GM21528 (cell line): ENCODE data around the gene ZFP36L1.

ENCODE experiments used
- ATAC-seq: cut with Tn5 transposase; IDR thresholded peaks from one replicate; pipeline ENCODE4 v1.9.1; 2021; ENCODE audit warnings: mild to moderate bottlenecking, moderate library complexity; ENCODE audit not compliant: unreplicated experiment, low FRiP score

Gene ZFP36L1

GRCh38 chr14:68816943-68817430 is 24.1 kb upstream of the ZFP36L1 start:
- ATAC-seq = no peak

GRCh38 chr14:68816183-68816942 is 23.5 kb upstream of the ZFP36L1 start:
- peak; percentile 46 for ATAC-seq

- ATAC-seq = no peak
Observed at GRCh38 chr14:68815298-68816182, 22.7 kb upstream of the ZFP36L1 start.

GRCh38 chr14:68814539-68815297 is 21.9 kb upstream of the ZFP36L1 start:
- ATAC-seq = peak; percentile 41

GRCh38 chr14:68814238-68814538 is 21.3 kb upstream of the ZFP36L1 start:
- ATAC-seq = no peak

GRCh38 chr14:68813318-68813838 is 20.5 kb upstream of the ZFP36L1 start:
- no peak for ATAC-seq

GRCh38 chr14:68811171-68811570 is 18.3 kb upstream of the ZFP36L1 start:
- ATAC-seq = no peak

GRCh38 chr14:68810173-68811153 is 17.6 kb upstream of the ZFP36L1 start:
- ATAC-seq = no peak

- no peak for ATAC-seq
Observed at GRCh38 chr14:68809524-68809923, 16.7 kb upstream of the ZFP36L1 start.

- ATAC-seq = no peak
Observed at GRCh38 chr14:68808696-68809480, 16.0 kb upstream of the ZFP36L1 start.

- no peak for ATAC-seq
Observed at GRCh38 chr14:68807987-68808386, 15.1 kb upstream of the ZFP36L1 start.

GRCh38 chr14:68807148-68807600 is 14.3 kb upstream of the ZFP36L1 start:
- ATAC-seq = no peak

- ATAC-seq = no peak
Observed at GRCh38 chr14:68806526-68807147, 13.8 kb upstream of the ZFP36L1 start.

GRCh38 chr14:68805414-68805813 is 12.5 kb upstream of the ZFP36L1 start:
- no peak for ATAC-seq

GRCh38 chr14:68801631-68802030 is 8.8 kb upstream of the ZFP36L1 start:
- ATAC-seq = no peak

- ATAC-seq = no peak
Observed at GRCh38 chr14:68800953-68801352, 8.1 kb upstream of the ZFP36L1 start.

- ATAC-seq = no peak
Observed at GRCh38 chr14:68800390-68800789, 7.5 kb upstream of the ZFP36L1 start.

GRCh38 chr14:68798621-68799020 is 5.8 kb upstream of the ZFP36L1 start:
- ATAC-seq = no peak
